Gastroesophageal sphincter (tissue), 4 donors: ENCODE data around the gene CSNK1G1. TPM values are rescaled to one million over a fixed set of nuclear protein-coding genes. Genes with fewer than 3 reads are reported as not detected.
"Not testable (repeated sequence)": the region's sequence is repeated elsewhere in the genome, so short reads cannot be mapped to it uniquely, and the experiment has no call there.

ENCODE experiments used
- ATAC-seq: fragments of 150-250 bp; one replicate; pipeline ENCODE4 v1.9.1; 2016; ENCODE audit warnings: mild to moderate bottlenecking, moderate library complexity
- H3K27ac ChIP-seq, 4 donors: fragments of 200-600 bp; sonication (generic) in 3 of 4; 1 replicate in 3 of 4; 2 replicates in 1 of 4; pipeline ENCODE4 v1.5.1; 2016 to 2019
- H3K27me3 ChIP-seq: fragments of 200-600 bp; sonication (generic); one replicate; pipeline ENCODE4 v1.5.1; 2019
- H3K36me3 ChIP-seq, 2 donors: fragments of 200-600 bp; sonication (generic); one replicate each; pipeline ENCODE4 v1.5.1; 2019; ENCODE audit warnings: control low read depth in 1 of 2
- H3K4me1 ChIP-seq, 3 donors: fragments of 200-600 bp; sonication (generic); 1 replicate in 2 of 3; 2 replicates in 1 of 3; pipeline ENCODE4 v1.5.1; 2016 to 2019; ENCODE audit warnings: control low read depth in 2 of 3
- H3K4me3 ChIP-seq, 2 donors: fragments of 200-600 bp; sonication (generic); one replicate each; pipeline ENCODE4 v1.5.1; 2019; ENCODE audit warnings: mild to moderate bottlenecking in 1 of 2, moderate library complexity in 1 of 2
- H3K9me3 ChIP-seq, 3 donors: fragments of 200-600 bp; sonication (generic); one replicate each; pipeline ENCODE4 v1.5.1; 2017 to 2019; ENCODE audit warnings: control low read depth in 2 of 3
- EP300 ChIP-seq: sonication (generic); formaldehyde crosslinking; IDR thresholded peaks from one replicate; pipeline ENCODE4 v1.6.1; 2017; ENCODE audit warnings: antibody characterized with exemption, mild to moderate bottlenecking
- POLR2A ChIP-seq, 2 donors: fragments of 450-650 bp; IDR thresholded peaks; one replicate each; pipeline ENCODE4 v1.6.1; 2017; ENCODE audit warnings: antibody characterized with exemption in 2 of 2, mild to moderate bottlenecking in 2 of 2, moderate library complexity in 1 of 2
- POLR2AphosphoS5 ChIP-seq: sonication (generic); formaldehyde crosslinking; IDR thresholded peaks from one replicate; pipeline ENCODE4 v1.6.1; 2017; ENCODE audit warnings: antibody characterized with exemption
- WGBS, 2 donors: methylation state at CpG; one replicate each; pipeline ENCODE4 v1.1.5; 2018; ENCODE audit warnings: low coverage in 1 of 2; 5-methylcytosine and 5-hydroxymethylcytosine counted together
- total RNA-seq, 4 donors: library from RNA; depleted of rRNA; stranded (reverse); fragments of >200 nt; gene quantifications; one replicate each; pipeline ENCODE4 v1.1.0, GENCODE V29; 2016
- TF ChIP-seq, protein P1 (sequence below), 4 experiments: fragments of 200-600 bp in 2 of 4; fragments of 450-650 bp in 2 of 4; sonication (generic) in 1 of 4; IDR thresholded peaks; one replicate each; pipeline ENCODE4 v1.5.1; 2017 to 2019; ENCODE audit warnings: antibody characterized with exemption in 4 of 4, mild to moderate bottlenecking in 2 of 4, moderate library complexity in 2 of 4

The CSNK1G1 gene
- total RNA-seq, 4 donors from 2014 or later, result 9.2 to 67.0 (median 11.9) TPM

DNA sequence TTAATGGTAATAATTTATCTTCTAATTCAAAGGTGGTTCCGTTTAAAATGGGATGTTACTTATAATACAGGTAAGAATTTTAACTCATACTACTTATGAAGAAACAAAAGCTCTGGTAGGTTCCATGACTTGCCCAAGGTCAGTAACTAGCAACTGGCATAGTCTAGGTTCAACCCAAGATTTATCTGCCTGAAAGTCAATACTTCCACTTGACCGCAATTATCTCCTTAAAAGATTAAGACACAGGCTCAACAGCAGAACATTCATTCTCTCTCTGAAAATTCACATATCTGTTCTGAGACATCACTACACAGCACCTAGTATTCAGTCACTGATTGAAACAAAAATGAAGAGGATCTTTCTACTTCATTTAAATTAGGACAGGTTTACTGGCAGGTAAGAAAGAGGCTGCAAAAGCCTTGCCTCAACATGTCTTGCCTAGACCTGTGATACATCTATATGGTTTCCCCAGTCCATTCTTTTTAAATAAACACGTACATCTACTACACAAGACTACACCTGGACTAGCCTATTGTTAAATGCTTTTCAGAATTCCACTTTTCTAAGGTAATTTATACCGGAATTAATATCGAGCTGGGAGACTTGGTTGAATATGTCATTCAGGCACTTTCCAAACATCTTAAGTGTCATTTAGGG is 1.2 kb downstream of the CSNK1G1 start:
- H3K4me1 ChIP-seq, result peaks cover 0 to 33% (median 10%) of the 10 kb centered on the region in 3 donors
- no peaks in the 10 kb centered on the region for H3K27me3 ChIP-seq
- H3K9me3 ChIP-seq, result no peaks in the 10 kb centered on the region
- H3K4me3 ChIP-seq, result peak overlapping the region; percentile 90 to 96
- TF ChIP-seq POLR2A (IDR thresholded peaks at IDR 0.05) (no peak), POLR2AphosphoS5 (no peak), EP300 (no peak)
- TF ChIP-seq, protein P1, sequence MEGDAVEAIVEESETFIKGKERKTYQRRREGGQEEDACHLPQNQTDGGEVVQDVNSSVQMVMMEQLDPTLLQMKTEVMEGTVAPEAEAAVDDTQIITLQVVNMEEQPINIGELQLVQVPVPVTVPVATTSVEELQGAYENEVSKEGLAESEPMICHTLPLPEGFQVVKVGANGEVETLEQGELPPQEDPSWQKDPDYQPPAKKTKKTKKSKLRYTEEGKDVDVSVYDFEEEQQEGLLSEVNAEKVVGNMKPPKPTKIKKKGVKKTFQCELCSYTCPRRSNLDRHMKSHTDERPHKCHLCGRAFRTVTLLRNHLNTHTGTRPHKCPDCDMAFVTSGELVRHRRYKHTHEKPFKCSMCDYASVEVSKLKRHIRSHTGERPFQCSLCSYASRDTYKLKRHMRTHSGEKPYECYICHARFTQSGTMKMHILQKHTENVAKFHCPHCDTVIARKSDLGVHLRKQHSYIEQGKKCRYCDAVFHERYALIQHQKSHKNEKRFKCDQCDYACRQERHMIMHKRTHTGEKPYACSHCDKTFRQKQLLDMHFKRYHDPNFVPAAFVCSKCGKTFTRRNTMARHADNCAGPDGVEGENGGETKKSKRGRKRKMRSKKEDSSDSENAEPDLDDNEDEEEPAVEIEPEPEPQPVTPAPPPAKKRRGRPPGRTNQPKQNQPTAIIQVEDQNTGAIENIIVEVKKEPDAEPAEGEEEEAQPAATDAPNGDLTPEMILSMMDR (IDR thresholded peaks at IDR 0.05), result no peak
- no peaks in the 10 kb centered on the region for H3K36me3 ChIP-seq
- ATAC-seq, result no peak
- 28 to 32% methylated on average over 5 of the region's 5 CpGs for WGBS, 2 donors
- H3K27ac ChIP-seq, result peak overlapping the region in 3 of 4 donors; percentile 83 to 86 (median 84)

DNA sequence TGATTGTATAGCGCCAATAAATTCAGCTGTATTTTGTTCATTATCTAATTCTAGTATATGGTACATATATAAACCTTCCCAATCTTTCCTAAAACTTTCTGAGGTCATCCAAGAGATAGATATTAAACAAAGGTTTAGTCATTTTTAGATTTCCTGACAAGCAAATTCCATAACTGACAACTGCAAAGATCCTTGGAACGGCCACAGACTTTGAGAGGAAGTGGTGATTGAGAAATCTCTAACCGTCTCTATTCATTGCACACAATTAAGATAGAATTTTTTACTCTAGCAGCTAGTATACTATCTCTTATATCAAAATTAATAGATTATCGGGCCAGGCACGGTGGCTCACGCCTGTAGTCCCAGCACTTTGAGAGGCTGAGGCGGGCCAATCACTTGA is 4.7 kb downstream of the CSNK1G1 start:
- Histone ChIP-seq H3K9me3 (no peaks in the 10 kb centered on the region), H3K4me3 (no peak overlapping the region), H3K4me1 (peaks cover 0 to 25% (median 5%) of the 10 kb centered on the region in 3 donors), H3K36me3 (peaks cover 0 to 17% of the 10 kb centered on the region in 2 donors), H3K27ac (no peak overlapping the region), H3K27me3 (no peaks in the 10 kb centered on the region)
- ATAC-seq, result no peak
- WGBS, 2 donors, result 70 to 75% methylated on average over 4 to 6 of the region's 7 CpGs
- TF ChIP-seq EP300 (no peak), POLR2A (IDR thresholded peaks at IDR 0.05) (no peak), POLR2AphosphoS5 (no peak)
- TF ChIP-seq, protein P1 (IDR thresholded peaks at IDR 0.05), result no peak

DNA sequence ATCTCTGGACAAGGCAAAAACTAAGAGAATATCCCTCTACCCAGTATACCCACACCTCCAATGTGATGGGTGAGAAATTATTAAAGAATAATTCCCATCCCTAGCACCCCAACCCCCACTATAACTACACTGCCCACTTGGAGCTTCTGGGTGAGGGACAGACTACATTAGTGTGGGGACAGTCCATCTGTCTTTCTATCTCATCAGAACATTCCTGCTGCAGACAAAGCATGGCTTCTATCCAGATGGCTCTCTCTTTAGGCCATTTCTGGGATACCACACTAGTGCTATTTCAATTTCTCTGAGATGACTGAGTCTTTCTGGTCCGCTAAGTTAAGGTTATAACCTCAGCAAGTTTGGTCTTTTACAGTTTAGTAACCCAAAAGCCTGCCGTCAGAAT is 6.6 kb downstream of the CSNK1G1 start:
- no peak overlapping the region for H3K27ac ChIP-seq
- H3K4me3 ChIP-seq, result no peak overlapping the region
- TF ChIP-seq POLR2AphosphoS5 (no peak), EP300 (no peak), POLR2A (IDR thresholded peaks at IDR 0.05) (no peak)
- TF ChIP-seq, protein P1 (IDR thresholded peaks at IDR 0.05), result no peak
- no peak for ATAC-seq
- H3K9me3 ChIP-seq, result no peaks in the 10 kb centered on the region
- peaks cover 0 to 14% (median 0%) of the 10 kb centered on the region in 3 donors for H3K4me1 ChIP-seq
- WGBS, 2 donors, result 82 to 93% methylated on average over 2 of the region's 2 CpGs
- peaks cover 0 to 17% of the 10 kb centered on the region in 2 donors for H3K36me3 ChIP-seq
- H3K27me3 ChIP-seq, result no peaks in the 10 kb centered on the region

DNA sequence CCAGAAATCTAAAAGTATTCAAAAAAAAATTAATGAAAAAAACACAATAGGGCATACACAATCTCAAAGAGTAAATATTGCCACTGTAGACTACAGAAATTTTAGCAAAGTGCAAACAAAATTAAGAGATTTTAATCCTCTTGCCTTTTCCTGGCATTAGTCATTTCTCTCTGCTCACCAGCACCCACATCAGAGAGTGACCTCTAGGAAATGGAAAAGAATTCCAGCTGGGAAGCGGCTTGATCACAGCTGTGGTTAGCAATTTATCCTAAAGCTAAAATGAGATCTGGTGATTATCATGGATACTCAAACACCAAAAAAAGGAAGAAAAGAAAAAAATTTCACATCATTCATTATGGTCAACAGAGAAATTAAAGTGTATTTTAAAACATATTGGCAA is 7.5 kb downstream of the CSNK1G1 start:
- peaks cover 0 to 17% of the 10 kb centered on the region in 2 donors for H3K36me3 ChIP-seq
- peaks cover 0 to 15% (median 0%) of the 10 kb centered on the region in 3 donors for H3K4me1 ChIP-seq
- WGBS, 2 donors, result 78 to 86% methylated on average over 1 of the region's 1 CpG
- no peak overlapping the region for H3K4me3 ChIP-seq
- no peak for ATAC-seq
- H3K27ac ChIP-seq, result no peak overlapping the region
- TF ChIP-seq POLR2A (IDR thresholded peaks at IDR 0.05) (no peak), POLR2AphosphoS5 (no peak), EP300 (no peak)
- TF ChIP-seq, protein P1 (IDR thresholded peaks at IDR 0.05), result no peak
- H3K9me3 ChIP-seq, result no peaks in the 10 kb centered on the region
- no peaks in the 10 kb centered on the region for H3K27me3 ChIP-seq

DNA sequence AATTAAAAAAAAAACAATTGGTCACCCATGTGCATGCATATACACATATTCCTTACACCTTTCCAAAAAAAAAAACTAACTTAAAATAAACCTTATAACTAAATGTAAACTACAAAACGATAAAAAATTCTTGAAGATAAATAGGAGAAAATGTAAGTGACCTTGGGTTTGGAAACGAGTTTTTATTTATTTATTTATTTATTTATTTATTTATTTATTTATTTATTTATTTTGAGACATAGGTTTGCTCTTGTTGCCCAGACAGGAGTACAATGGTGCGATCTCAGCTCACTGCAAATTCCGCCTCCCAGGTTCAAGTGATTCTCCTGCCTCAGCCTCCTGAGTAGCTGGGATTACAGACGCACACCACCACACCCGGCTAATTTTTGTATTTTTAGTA is 9.7 kb downstream of the CSNK1G1 start:
- peaks cover 0 to 27% of the 10 kb centered on the region in 2 donors for H3K36me3 ChIP-seq
- H3K9me3 ChIP-seq, H3K27me3 ChIP-seq, H3K4me1 ChIP-seq, H3K27ac ChIP-seq, ATAC-seq, H3K4me3 ChIP-seq: not testable (repeated sequence)
- 91 to 93% methylated on average over 4 to 6 of the region's 6 CpGs for WGBS, 2 donors
